K562 (cell line): ENCODE data around the gene AP1B1. TPM values are rescaled to one million over a fixed set of nuclear protein-coding genes. Genes with fewer than 3 reads are reported as not detected.

ENCODE experiments used
- ATAC-seq: fragments of 200-7000 bp; cut with Tn5 transposase; 3 replicates; pipeline ENCODE4 v1.9.1; 2020; ENCODE audit warnings: moderate library complexity
- BruUV-seq: library from RNA; stranded (reverse); fragments of 400-500 nt; replicated peaks from 2 replicates; lab custom pipeline; 2021; lab: Mats Ljungman, UMichigan
- CTCF ChIA-PET: fragments of 300-600 bp; formaldehyde crosslinking; extraction: SDS; loops from one replicate; lab custom pipeline; 2021; ENCODE audit warnings: low intra/inter-chr PET ratio; lab: Yijun Ruan, JAX
- POLR2A ChIA-PET: fragments of 300-600, 350-650 bp; sonication (Branson Sonifier 250); formaldehyde crosslinking; extraction: SDS; loops from one replicate; lab custom pipeline; 2021; ENCODE audit warnings: antibody characterized with exemption, inconsistent platforms; lab: Yijun Ruan, JAX
- DNase-seq, 4 experiments: peaks; one replicate each; pipeline versions ENCODE4 v3.0.0 to v3.0.0-alpha.2; 2011 to 2018; ENCODE audit warnings: low spot score in 3 of 4, mixed read lengths in 3 of 4; ENCODE audit errors: extremely low read depth in 1 of 4
- FAIRE-seq: peaks from 2 replicates; lab custom pipeline; 2011; peaks lifted over from hg19 to GRCh38; lab: Jason Lieb, UNC
- H2AFZ ChIP-seq: 2 replicates; pipeline ENCODE4 v1.6.0; 2011; ENCODE audit warnings: low read depth, low read length, control low read depth, inconsistent platforms
- H3K27ac ChIP-seq: fragments of 200-600 bp; 3 replicates; pipeline ENCODE4 v1.8.0; 2011; ENCODE audit warnings: low read depth, mild to moderate bottlenecking, control low read depth, inconsistent platforms, low read length, moderate library complexity, mixed read lengths; ENCODE audit errors: extremely low read depth
- H3K27me3 ChIP-seq, 2 experiments: fragments of 300-600 bp in 1 of 2; 2 replicates in 1 of 2; 3 replicates in 1 of 2; pipeline versions ENCODE4 v1.6.0 to v1.8.0; 2011; ENCODE audit warnings: inconsistent platforms in 2 of 2, low read length in 2 of 2, mild to moderate bottlenecking in 1 of 2, mixed read lengths in 1 of 2, moderate library complexity in 1 of 2; ENCODE audit not compliant: control insufficient read depth in 2 of 2, insufficient read depth in 2 of 2
- H3K36me3 ChIP-seq: fragments of 300-600 bp; 3 replicates; pipeline ENCODE4 v1.8.0; 2011; ENCODE audit warnings: mild to moderate bottlenecking, low read length, inconsistent platforms; ENCODE audit not compliant: control insufficient read depth, insufficient read depth
- H3K4me1 ChIP-seq, 2 experiments: fragments of 200-600 bp in 1 of 2; replicated peaks in 1 of 2; 2 replicates in 1 of 2; 3 replicates in 1 of 2; pipeline versions ENCODE4 v1.5.1 to v1.8.0; 2011; ENCODE audit warnings: inconsistent platforms in 2 of 2, low read length in 2 of 2, mild to moderate bottlenecking in 1 of 2, mixed read lengths in 1 of 2, moderate library complexity in 1 of 2; ENCODE audit not compliant: control insufficient read depth in 2 of 2, insufficient read depth in 2 of 2
- H3K4me2 ChIP-seq: 2 replicates; pipeline ENCODE4 v1.6.1; 2011; ENCODE audit warnings: low read length, control low read depth, inconsistent platforms, mixed read lengths; ENCODE audit not compliant: insufficient read depth
- H3K4me3 ChIP-seq: fragments of 200-600 bp; sonication (generic), shearing (Covaris generic); 2 replicates; pipeline ENCODE4 v1.5.1; 2016; ENCODE audit warnings: control low read depth, inconsistent platforms
- H3K79me2 ChIP-seq: fragments of 200-600 bp; 3 replicates; pipeline ENCODE4 v1.8.0; 2011; ENCODE audit warnings: low read length, inconsistent platforms; ENCODE audit not compliant: control insufficient read depth, insufficient read depth
- H3K9ac ChIP-seq, 2 experiments: 2 replicates each; pipeline versions ENCODE4 v1.6.0 to v1.6.1; 2011; ENCODE audit warnings: low read depth in 2 of 2, low read length in 2 of 2, control low read depth in 1 of 2, inconsistent platforms in 1 of 2, mild to moderate bottlenecking in 1 of 2, mixed read lengths in 1 of 2; ENCODE audit not compliant: insufficient read depth in 1 of 2
- H3K9me1 ChIP-seq: one replicate; pipeline ENCODE4 v1.6.0; 2011; ENCODE audit warnings: inconsistent platforms, mild to moderate bottlenecking, low read length, moderate library complexity; ENCODE audit not compliant: control insufficient read depth, insufficient read depth
- H3K9me3 ChIP-seq: replicated peaks from 2 replicates; pipeline ENCODE4 v1.5.1; 2011; ENCODE audit warnings: low read depth, low read length, inconsistent platforms; ENCODE audit not compliant: control insufficient read depth, insufficient read depth
- H4K20me1 ChIP-seq: replicated peaks from 2 replicates; pipeline ENCODE4 v1.6.1; 2011; ENCODE audit warnings: low read length, inconsistent platforms, mixed read lengths; ENCODE audit not compliant: control insufficient read depth, insufficient read depth
- GABPB2 ChIP-seq: fragments of 250-450 bp; sonication (Bioruptor Pico); conservative IDR thresholded peaks from 2 replicates; pipeline ENCODE4 v1.5.1; 2021; ENCODE audit warnings: mild to moderate bottlenecking
- GTF2F1 ChIP-seq: IDR thresholded peaks from 2 replicates; pipeline ENCODE4 v1.6.1; 2011; ENCODE audit warnings: low read depth, low read length, improper control_type of control experiment
- NFRKB ChIP-seq: fragments of 450-650 bp; IDR thresholded peaks from 2 replicates; pipeline ENCODE4 v1.6.1; 2016; ENCODE audit warnings: low read depth
- PURB ChIP-seq: sonication (generic); formaldehyde crosslinking; IDR thresholded peaks from 2 replicates; pipeline ENCODE4 v1.9.0; 2021; ENCODE audit warnings: low read depth, mild to moderate bottlenecking, missing genetic modification reagents
- TEAD2 ChIP-seq: fragments of 450-650 bp; IDR thresholded peaks from 2 replicates; pipeline ENCODE4 v1.6.1; 2016; ENCODE audit warnings: missing genetic modification characterization, control low read depth, missing compliant biosample characterization
- ZBTB17 ChIP-seq: fragments of 450-650 bp; formaldehyde crosslinking; IDR thresholded peaks from 2 replicates; pipeline ENCODE4 v1.4.0; 2020; ENCODE audit warnings: mild to moderate bottlenecking
- ZKSCAN8 ChIP-seq: fragments of 200-800 bp; sonication (Bioruptor generic); IDR thresholded peaks from 2 replicates; pipeline ENCODE4 v1.6.1; 2016; ENCODE audit warnings: missing genetic modification characterization, missing compliant biosample characterization
- ZNF695 ChIP-seq: fragments of 450-650 bp; formaldehyde crosslinking; IDR thresholded peaks from 2 replicates; pipeline ENCODE4 v1.4.0; 2020; ENCODE audit warnings: mild to moderate bottlenecking, moderate library complexity
- WGBS: fragments of 100-300 bp; shearing (Covaris generic); methylation state at CpG from one replicate; pipeline ENCODE4 v1.1.6; 2016; ENCODE audit warnings: low coverage, mixed read lengths; ENCODE audit not compliant: insufficient coverage; ENCODE audit errors: missing lambda C conversion rate; 5-methylcytosine and 5-hydroxymethylcytosine counted together
- in situ Hi-C: fragments of 300-500 bp; cut with MboI; formaldehyde crosslinking; loops from 4 replicates; pipeline ENCODE4 v1.15.0; 2018; ENCODE audit warnings: inconsistent platforms, mixed read lengths
- intact Hi-C: fragments of 100-400 bp; cut with micrococcal nuclease; formaldehyde crosslinking; loops from 2 replicates; pipeline ENCODE4 v1.14.2; 2022
- polyA plus RNA-seq, 8 experiments: library from polyadenylated mRNA; depleted of rRNA in 4 of 8; stranded (reverse) in 5 of 8; unstranded in 3 of 8; fragments of >200 nt; fragmentation: Nextera tagmentation in 2 of 8; fragmentation: Illumina TruSeq in 1 of 8; extraction: Ambion mirVana in 2 of 8; extraction: Trizol in 1 of 8; gene quantifications; 2 replicates each; pipeline versions ENCODE4 v1.2.1 to v1.2.3, GENCODE V29; 2011 to 2014; ENCODE audit warnings: inconsistent platforms in 1 of 8, missing spikeins in 1 of 8
- total RNA-seq, 7 experiments: library from RNA; depleted of rRNA in 6 of 7; stranded (reverse); fragments of >200 nt in 6 of 7; fragmentation: Illumina TruSeq in 2 of 7; extraction: Trizol in 2 of 7; gene quantifications; 2 replicates each; pipeline versions ENCODE4 v1.2.1 to v1.2.3, GENCODE V29; 2011 to 2021; ENCODE audit warnings: low replicate concordance in 1 of 7
- TF ChIP-seq, protein P1 (sequence below): fragments of 200-600 bp; sonication (generic); IDR thresholded peaks from one replicate; pipeline ENCODE4 v1.6.1; 2012; ENCODE audit warnings: mild to moderate bottlenecking, low read depth, low read length, inconsistent platforms

The AP1B1 gene
- total and polyA plus RNA-seq, 9 of the 15 experiments (the other 6 are each of a cell fraction or from before 2014, with no cell fraction given): 1.2 to 60.9 (median 30.1) TPM

DNA sequence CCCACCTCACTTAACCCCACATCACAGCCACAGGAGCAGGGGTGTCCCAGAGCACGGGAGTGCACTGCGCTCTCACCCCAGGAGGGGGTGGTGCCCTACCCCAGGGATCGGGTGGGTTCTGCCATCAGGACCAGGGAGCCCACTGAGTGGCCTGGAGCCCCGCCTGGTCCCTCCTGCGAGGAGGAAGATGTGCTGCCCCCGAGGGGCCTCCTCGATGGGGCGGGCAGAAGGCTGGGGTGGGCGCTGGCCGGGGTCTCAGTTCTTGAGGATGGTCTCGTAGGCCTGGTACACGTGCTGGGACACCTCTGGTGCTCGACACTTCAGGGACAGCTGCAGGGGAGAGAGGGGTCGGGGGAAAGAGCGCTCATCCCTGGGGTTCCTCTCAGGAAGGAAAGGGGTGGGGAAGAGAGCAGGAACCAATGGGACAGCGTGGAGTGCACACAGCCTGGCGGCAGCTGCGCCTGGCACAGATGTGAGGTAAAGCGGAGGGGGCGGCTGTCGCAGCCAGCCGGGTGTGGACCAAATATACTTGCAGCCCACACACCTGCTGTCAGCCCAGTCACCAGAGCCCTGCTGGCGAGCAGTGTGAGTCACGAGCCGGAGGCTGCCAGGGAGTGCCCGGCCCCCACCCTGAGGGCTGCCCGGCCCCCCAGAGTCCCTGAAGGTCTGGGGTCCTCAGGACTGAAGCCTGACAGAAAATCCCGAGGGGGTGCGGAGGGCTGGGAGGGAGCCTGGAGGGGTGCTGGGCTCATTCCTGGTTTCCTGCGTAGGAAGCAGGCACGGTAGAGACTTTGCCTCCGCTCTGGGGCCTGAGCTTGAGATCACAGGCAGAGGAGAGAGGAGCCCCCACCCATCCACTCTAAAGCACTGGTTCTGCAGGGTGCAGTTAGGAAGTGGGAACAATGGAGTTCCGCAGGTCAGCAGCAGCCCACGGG, 59.5 kb downstream of the AP1B1 start:
- ATAC-seq (no peak), FAIRE-seq (no peak), DNase-seq (no peak)
- H3K9me1 ChIP-seq: no peaks in the 10 kb centered on the region
- CTCF ChIA-PET: no interaction called here
- no peak overlapping the region for H3K4me2 ChIP-seq
- no peaks in the 10 kb centered on the region for H4K20me1 ChIP-seq
- H3K79me2 ChIP-seq: no peaks in the 10 kb centered on the region
- peaks cover 35% of the 10 kb centered on the region; the same call in 2 of the 3 replicates for H3K36me3 ChIP-seq
- no peak overlapping the region for H3K4me3 ChIP-seq
- no peak overlapping the region for H3K9ac ChIP-seq
- no peaks in the 10 kb centered on the region for H3K27me3 ChIP-seq
- POLR2A ChIA-PET: no interaction called here
- WGBS: 91% methylated on average over 16 of the region's 34 CpGs
- H2AFZ ChIP-seq: no peak overlapping the region
- no peak overlapping the region for H3K27ac ChIP-seq
- no peaks in the 10 kb centered on the region for H3K9me3 ChIP-seq
- in situ Hi-C loops (no loop called here), intact Hi-C loops (no loop called here)
- H3K4me1 ChIP-seq: peaks cover 0 to 10% of the 10 kb centered on the region in 2 experiments; a peak in 2 of 5 replicates
- BruUV-seq: no TSS peak
- no peak for TF ChIP-seq ZNF695
- TF ChIP-seq TEAD2: no peak
- no peak for TF ChIP-seq ZBTB17
- no peak for TF ChIP-seq GABPB2 (CRISPR knock-in tag)
- no peak for TF ChIP-seq PURB (CRISPR knock-in tag)
- TF ChIP-seq NFRKB: no peak
- TF ChIP-seq, protein P1, sequence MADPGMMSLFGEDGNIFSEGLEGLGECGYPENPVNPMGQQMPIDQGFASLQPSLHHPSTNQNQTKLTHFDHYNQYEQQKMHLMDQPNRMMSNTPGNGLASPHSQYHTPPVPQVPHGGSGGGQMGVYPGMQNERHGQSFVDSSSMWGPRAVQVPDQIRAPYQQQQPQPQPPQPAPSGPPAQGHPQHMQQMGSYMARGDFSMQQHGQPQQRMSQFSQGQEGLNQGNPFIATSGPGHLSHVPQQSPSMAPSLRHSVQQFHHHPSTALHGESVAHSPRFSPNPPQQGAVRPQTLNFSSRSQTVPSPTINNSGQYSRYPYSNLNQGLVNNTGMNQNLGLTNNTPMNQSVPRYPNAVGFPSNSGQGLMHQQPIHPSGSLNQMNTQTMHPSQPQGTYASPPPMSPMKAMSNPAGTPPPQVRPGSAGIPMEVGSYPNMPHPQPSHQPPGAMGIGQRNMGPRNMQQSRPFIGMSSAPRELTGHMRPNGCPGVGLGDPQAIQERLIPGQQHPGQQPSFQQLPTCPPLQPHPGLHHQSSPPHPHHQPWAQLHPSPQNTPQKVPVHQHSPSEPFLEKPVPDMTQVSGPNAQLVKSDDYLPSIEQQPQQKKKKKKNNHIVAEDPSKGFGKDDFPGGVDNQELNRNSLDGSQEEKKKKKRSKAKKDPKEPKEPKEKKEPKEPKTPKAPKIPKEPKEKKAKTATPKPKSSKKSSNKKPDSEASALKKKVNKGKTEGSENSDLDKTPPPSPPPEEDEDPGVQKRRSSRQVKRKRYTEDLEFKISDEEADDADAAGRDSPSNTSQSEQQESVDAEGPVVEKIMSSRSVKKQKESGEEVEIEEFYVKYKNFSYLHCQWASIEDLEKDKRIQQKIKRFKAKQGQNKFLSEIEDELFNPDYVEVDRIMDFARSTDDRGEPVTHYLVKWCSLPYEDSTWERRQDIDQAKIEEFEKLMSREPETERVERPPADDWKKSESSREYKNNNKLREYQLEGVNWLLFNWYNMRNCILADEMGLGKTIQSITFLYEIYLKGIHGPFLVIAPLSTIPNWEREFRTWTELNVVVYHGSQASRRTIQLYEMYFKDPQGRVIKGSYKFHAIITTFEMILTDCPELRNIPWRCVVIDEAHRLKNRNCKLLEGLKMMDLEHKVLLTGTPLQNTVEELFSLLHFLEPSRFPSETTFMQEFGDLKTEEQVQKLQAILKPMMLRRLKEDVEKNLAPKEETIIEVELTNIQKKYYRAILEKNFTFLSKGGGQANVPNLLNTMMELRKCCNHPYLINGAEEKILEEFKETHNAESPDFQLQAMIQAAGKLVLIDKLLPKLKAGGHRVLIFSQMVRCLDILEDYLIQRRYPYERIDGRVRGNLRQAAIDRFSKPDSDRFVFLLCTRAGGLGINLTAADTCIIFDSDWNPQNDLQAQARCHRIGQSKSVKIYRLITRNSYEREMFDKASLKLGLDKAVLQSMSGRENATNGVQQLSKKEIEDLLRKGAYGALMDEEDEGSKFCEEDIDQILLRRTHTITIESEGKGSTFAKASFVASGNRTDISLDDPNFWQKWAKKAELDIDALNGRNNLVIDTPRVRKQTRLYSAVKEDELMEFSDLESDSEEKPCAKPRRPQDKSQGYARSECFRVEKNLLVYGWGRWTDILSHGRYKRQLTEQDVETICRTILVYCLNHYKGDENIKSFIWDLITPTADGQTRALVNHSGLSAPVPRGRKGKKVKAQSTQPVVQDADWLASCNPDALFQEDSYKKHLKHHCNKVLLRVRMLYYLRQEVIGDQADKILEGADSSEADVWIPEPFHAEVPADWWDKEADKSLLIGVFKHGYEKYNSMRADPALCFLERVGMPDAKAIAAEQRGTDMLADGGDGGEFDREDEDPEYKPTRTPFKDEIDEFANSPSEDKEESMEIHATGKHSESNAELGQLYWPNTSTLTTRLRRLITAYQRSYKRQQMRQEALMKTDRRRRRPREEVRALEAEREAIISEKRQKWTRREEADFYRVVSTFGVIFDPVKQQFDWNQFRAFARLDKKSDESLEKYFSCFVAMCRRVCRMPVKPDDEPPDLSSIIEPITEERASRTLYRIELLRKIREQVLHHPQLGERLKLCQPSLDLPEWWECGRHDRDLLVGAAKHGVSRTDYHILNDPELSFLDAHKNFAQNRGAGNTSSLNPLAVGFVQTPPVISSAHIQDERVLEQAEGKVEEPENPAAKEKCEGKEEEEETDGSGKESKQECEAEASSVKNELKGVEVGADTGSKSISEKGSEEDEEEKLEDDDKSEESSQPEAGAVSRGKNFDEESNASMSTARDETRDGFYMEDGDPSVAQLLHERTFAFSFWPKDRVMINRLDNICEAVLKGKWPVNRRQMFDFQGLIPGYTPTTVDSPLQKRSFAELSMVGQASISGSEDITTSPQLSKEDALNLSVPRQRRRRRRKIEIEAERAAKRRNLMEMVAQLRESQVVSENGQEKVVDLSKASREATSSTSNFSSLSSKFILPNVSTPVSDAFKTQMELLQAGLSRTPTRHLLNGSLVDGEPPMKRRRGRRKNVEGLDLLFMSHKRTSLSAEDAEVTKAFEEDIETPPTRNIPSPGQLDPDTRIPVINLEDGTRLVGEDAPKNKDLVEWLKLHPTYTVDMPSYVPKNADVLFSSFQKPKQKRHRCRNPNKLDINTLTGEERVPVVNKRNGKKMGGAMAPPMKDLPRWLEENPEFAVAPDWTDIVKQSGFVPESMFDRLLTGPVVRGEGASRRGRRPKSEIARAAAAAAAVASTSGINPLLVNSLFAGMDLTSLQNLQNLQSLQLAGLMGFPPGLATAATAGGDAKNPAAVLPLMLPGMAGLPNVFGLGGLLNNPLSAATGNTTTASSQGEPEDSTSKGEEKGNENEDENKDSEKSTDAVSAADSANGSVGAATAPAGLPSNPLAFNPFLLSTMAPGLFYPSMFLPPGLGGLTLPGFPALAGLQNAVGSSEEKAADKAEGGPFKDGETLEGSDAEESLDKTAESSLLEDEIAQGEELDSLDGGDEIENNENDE: no peak
- TF ChIP-seq ZKSCAN8 (CRISPR knock-in tag): no peak
- TF ChIP-seq GTF2F1: no peak
